Activated CD4-positive, alpha-beta memory T cell treated with anti-CD3 and anti-CD28 coated beads, Interleukin-2, amount 10 ng/mL, durations not matched to agents 7 days and 5 days (primary cell): ENCODE data around the gene ACKR3. TPM values are rescaled to one million over a fixed set of nuclear protein-coding genes. Genes with fewer than 3 reads are reported as not detected.

Source experiments
- CTCF ChIA-PET: fragments of 350-600 bp; sonication (Branson Sonifier 250); formaldehyde crosslinking; loops from one replicate; lab custom pipeline; 2021; ENCODE audit warnings: antibody characterized with exemption, inconsistent platforms; lab: Charles Lee
- POLR2A ChIA-PET: fragments of 350-600 bp; sonication (Branson Sonifier 250); formaldehyde crosslinking; loops from one replicate; lab custom pipeline; 2021; ENCODE audit warnings: antibody characterized with exemption; lab: Charles Lee
- DNase-seq: peaks from one replicate; pipeline ENCODE4 v3.0.0-alpha.2; 2020
- H3K27ac Mint-ChIP-seq: one replicate; pipeline ENCODE4 v1.8.0; 2021; ENCODE audit warnings: mild to moderate bottlenecking, mixed read lengths
- H3K27me3 Mint-ChIP-seq: one replicate; pipeline ENCODE4 v1.8.0; 2021; ENCODE audit warnings: mixed read lengths
- H3K36me3 Mint-ChIP-seq: one replicate; pipeline ENCODE4 v1.8.0; 2021; ENCODE audit warnings: low read depth, mixed read lengths
- H3K4me1 Mint-ChIP-seq: one replicate; pipeline ENCODE4 v1.8.0; 2021; ENCODE audit warnings: mixed read lengths
- H3K4me3 Mint-ChIP-seq: one replicate; pipeline ENCODE4 v1.8.0; 2021; ENCODE audit warnings: mild to moderate bottlenecking, mixed read lengths
- H3K9me3 Mint-ChIP-seq: one replicate; pipeline ENCODE4 v1.8.0; 2021; ENCODE audit warnings: mixed read lengths
- total RNA-seq, 2 experiments: library from RNA; stranded (reverse); gene quantifications; one replicate each; pipeline ENCODE4 v1.2.3, GENCODE V29; 2021

The ACKR3 gene
- total RNA-seq, 2 experiments from 2014 or later: 2.5 to 2.7 TPM

DNA sequence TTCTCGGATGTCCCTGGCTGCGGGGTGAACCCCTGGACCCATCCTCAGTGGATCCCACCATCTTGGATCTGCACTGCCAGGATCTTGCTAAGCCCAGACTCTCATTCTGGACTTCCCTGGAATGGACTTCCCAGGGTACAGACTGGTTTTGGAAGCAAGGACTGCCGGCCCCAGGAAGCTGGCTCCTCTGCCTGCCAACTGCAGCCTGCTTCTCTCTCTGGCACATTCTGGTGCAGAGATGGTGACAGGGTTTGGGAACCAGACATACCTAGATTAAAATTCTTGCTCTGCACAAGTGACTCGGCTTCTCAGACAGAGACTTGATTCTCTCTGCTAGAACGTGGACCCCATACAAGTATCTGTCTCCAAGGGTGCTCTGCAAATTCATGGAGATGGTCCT lies 29.4 kb downstream of the ACKR3 start:
- ChIA-PET CTCF (no interaction called here), POLR2A (no interaction called here)
- no peaks in the 10 kb centered on the region for H3K9me3 Mint-ChIP-seq
- H3K27me3 Mint-ChIP-seq: peaks cover 20% of the 10 kb centered on the region
- no peaks in the 10 kb centered on the region for H3K4me1 Mint-ChIP-seq
- DNase-seq: no peak
- no peaks in the 10 kb centered on the region for H3K36me3 Mint-ChIP-seq
- no peak overlapping the region for H3K27ac Mint-ChIP-seq
- no peak overlapping the region for H3K4me3 Mint-ChIP-seq

GRCh38 chr2:236600158-236600557 lies 30.5 kb downstream of the ACKR3 start:
- DNase-seq: no peak
- POLR2A ChIA-PET: no interaction called here
- H3K36me3 Mint-ChIP-seq: no peaks in the 10 kb centered on the region
- H3K27me3 Mint-ChIP-seq: peaks cover 29% of the 10 kb centered on the region
- no peak overlapping the region for H3K27ac Mint-ChIP-seq
- no peaks in the 10 kb centered on the region for H3K4me1 Mint-ChIP-seq
- H3K4me3 Mint-ChIP-seq: no peak overlapping the region
- CTCF ChIA-PET: no interaction called here
- no peaks in the 10 kb centered on the region for H3K9me3 Mint-ChIP-seq

GRCh38 chr2:236600892-236601291 lies 31.3 kb downstream of the ACKR3 start:
- ChIA-PET POLR2A (no interaction called here), CTCF (interaction anchor here (1.2 kb wide), 1 partner anchor 88 kb away, joined by 4 read pairs; no protein-coding TSS in a partner anchor)
- Mint-ChIP-seq H3K9me3 (no peaks in the 10 kb centered on the region), H3K4me1 (no peaks in the 10 kb centered on the region), H3K27me3 (peaks cover 31% of the 10 kb centered on the region), H3K27ac (no peak overlapping the region), H3K4me3 (no peak overlapping the region), H3K36me3 (no peaks in the 10 kb centered on the region)
- no peak for DNase-seq

DNA sequence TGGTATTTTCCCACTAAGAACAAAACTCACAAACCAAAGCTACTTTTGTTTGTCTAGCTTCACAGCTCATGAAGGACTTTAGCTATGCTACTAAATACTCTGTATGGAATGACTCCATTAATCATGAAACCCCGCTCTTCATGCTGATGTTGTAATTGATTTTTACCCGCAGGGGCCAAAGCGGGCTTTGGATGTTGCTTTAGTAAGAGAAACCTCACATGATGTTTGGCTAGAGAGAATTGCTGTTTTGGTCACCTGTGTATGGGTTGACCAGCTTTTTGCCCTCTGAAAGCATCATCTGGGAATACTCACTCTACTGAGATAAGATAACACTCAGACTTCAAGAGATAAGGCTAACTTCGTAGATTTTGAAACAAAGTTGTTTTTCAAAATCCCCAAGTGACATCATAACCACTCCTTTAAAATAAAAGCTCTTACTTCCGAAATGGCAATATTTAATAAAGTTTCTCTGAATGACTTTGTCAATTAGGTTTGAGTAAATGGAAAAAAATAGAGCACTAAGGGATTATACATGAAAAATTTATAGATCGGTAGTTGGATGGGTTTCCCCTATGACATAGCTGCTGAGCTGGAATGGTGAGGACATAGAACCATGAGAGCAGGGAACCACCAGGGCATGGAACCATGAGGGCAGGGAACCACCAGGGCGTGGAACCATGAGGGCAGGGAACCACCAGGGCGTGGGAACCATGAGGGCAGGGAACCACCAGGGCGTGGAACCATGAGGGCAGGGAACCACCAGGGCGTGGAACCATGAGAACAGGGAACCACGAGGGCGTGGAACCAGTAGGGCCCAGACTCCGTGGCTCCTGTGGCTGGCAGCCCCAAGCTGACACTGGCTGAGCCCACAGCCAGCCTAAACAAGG lies 31.9 kb downstream of the ACKR3 start:
- Mint-ChIP-seq H3K27me3 (peaks cover 36% of the 10 kb centered on the region), H3K4me3 (no peak overlapping the region), H3K9me3 (no peaks in the 10 kb centered on the region), H3K27ac (no peak overlapping the region), H3K4me1 (no peaks in the 10 kb centered on the region), H3K36me3 (no peaks in the 10 kb centered on the region)
- no peak for DNase-seq
- ChIA-PET CTCF (interaction anchor here (0.7 to 1.2 kb wide), 2 partner anchors 89 to 533 kb away, joined by 3 to 4 read pairs; no protein-coding TSS in a partner anchor), POLR2A (no interaction called here)

DNA sequence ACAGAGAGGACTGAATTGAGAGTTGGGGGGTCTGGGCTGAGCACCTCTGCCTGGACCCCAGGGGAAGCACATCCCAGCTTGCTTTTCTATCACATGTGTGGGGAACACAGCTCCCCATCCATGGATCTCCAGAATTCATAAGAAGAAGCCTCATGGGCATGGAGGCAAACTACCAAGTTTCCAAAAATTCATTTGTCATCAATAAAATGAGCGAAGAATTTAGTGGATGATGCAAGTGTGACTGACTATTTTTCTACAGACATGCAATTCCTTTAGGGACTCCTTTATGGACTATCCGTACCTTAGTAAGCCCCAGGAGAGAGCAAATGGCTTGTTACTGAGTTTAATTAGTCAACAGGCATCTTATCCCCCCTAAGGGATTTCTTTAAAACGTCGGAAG lies 33.1 kb downstream of the ACKR3 start:
- Mint-ChIP-seq H3K27me3 (peaks cover 37% of the 10 kb centered on the region), H3K27ac (no peak overlapping the region), H3K4me3 (no peak overlapping the region), H3K36me3 (no peaks in the 10 kb centered on the region), H3K9me3 (no peaks in the 10 kb centered on the region), H3K4me1 (no peaks in the 10 kb centered on the region)
- POLR2A ChIA-PET: no interaction called here
- DNase-seq: no peak
- CTCF ChIA-PET: no interaction called here

DNA sequence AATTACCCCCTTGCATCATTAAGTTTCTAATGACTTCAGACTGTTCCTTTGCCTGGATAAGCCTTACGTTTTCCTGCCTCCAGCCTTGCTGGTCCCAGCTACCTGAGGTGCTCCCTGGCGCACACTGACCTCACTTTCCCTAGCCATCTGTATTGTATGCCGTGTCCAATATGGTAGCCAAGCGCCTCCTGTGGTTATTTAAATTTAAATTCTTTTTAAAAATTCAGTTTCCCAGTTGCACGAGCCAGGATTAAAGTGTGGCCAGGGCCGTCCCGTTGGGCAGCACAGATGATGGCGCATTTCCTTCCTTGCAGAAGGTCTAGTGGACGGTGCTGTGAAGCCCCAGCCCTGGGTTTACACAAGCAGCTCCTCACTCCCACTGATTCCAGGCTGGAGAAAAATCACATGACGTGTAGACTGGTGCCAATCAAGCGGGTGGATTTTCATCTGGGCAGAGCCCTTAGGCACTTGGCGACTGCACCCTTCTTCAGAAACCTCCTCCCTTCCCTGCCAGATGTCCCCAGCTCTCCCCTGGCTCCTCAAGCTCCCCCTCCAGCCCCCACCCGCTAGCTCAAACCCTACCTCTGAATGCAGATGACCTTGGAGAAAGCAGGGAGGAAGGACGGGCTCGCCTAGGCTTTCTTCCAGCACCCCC lies 33.9 kb downstream of the ACKR3 start:
- H3K27me3 Mint-ChIP-seq: peaks cover 37% of the 10 kb centered on the region
- ChIA-PET POLR2A (no interaction called here), CTCF (no interaction called here)
- no peaks in the 10 kb centered on the region for H3K4me1 Mint-ChIP-seq
- no peak for DNase-seq
- H3K4me3 Mint-ChIP-seq: no peak overlapping the region
- H3K27ac Mint-ChIP-seq: no peak overlapping the region
- H3K36me3 Mint-ChIP-seq: no peaks in the 10 kb centered on the region
- no peaks in the 10 kb centered on the region for H3K9me3 Mint-ChIP-seq

GRCh38 chr2:236604575-236605344 lies 35.1 kb downstream of the ACKR3 start:
- Mint-ChIP-seq H3K27ac (no peak overlapping the region), H3K4me1 (no peaks in the 10 kb centered on the region), H3K9me3 (no peaks in the 10 kb centered on the region), H3K27me3 (peaks cover 39% of the 10 kb centered on the region), H3K36me3 (no peaks in the 10 kb centered on the region), H3K4me3 (no peak overlapping the region)
- ChIA-PET CTCF (no interaction called here), POLR2A (no interaction called here)
- DNase-seq: no peak

GRCh38 chr2:236605345-236605734 lies 35.7 kb downstream of the ACKR3 start:
- peaks cover 39% of the 10 kb centered on the region for H3K27me3 Mint-ChIP-seq
- H3K4me3 Mint-ChIP-seq: no peak overlapping the region
- no peak overlapping the region for H3K27ac Mint-ChIP-seq
- ChIA-PET CTCF (no interaction called here), POLR2A (no interaction called here)
- H3K9me3 Mint-ChIP-seq: no peaks in the 10 kb centered on the region
- H3K4me1 Mint-ChIP-seq: no peaks in the 10 kb centered on the region
- no peak for DNase-seq
- H3K36me3 Mint-ChIP-seq: no peaks in the 10 kb centered on the region

DNA sequence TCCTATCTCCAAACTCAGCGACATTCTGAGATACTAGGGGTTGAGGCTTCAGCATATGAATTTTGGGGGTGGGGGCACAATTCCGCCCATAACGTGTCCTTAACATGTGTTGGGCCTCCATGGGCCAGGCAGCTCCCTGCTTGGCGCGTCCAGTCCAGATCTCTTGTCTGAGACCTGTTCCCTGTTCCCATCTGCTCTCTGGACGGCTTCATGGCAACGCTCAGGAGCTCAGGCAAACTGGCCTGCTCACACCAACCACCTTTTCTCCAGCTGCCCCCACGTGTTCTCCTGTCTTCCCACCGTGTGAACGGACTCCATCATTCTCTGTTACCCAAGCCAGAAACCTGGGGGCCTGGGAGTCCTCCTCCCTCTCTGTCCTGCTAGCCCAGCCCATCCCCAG lies 36.4 kb downstream of the ACKR3 start:
- Mint-ChIP-seq H3K4me1 (no peaks in the 10 kb centered on the region), H3K27me3 (peaks cover 33% of the 10 kb centered on the region), H3K27ac (no peak overlapping the region), H3K4me3 (no peak overlapping the region), H3K36me3 (no peaks in the 10 kb centered on the region), H3K9me3 (no peaks in the 10 kb centered on the region)
- no peak for DNase-seq
- ChIA-PET POLR2A (no interaction called here), CTCF (no interaction called here)

DNA sequence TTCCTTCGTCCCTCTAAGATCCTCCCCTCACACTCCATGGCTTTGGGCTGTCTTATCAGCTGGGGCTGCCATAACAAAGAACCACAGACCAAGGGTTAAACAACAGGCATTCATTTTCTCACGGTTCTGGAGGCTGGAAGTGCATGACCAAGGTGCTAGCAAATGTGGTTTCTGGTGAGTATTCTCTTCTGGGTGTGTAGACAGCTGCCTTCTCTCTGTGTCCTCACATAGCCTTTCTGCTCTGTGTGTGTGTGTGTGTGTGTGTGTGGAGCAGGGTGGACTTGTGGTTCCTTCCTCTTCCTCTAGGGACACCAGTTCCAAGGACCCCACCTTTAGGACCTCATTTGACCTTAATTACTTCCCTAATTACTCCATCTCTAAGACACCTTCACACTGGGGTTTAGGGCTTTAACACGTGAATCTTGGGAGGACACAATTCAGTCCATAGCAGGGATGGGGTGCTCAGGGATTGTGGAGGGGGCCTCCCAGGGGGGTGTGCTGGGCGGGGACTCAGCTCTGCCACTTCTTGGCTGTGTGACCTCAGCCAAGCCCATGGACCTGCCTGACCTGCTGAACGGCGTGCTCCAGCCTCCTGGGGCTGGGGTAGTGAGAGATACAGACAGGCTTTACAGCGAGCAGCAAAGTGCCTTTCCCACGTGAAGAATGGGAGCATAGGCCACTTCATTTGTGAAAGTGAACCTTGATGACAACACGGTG lies 38.0 kb downstream of the ACKR3 start:
- Mint-ChIP-seq H3K27me3 (peaks cover 28% of the 10 kb centered on the region), H3K9me3 (no peaks in the 10 kb centered on the region), H3K4me1 (no peaks in the 10 kb centered on the region), H3K36me3 (no peaks in the 10 kb centered on the region), H3K4me3 (no peak overlapping the region), H3K27ac (no peak overlapping the region)
- no peak for DNase-seq
- ChIA-PET CTCF (interaction anchor here (0.9 kb wide), 1 partner anchor 95 kb away, joined by 3 read pairs; no protein-coding TSS in a partner anchor), POLR2A (no interaction called here)

GRCh38 chr2:236608188-236608525 lies 38.5 kb downstream of the ACKR3 start:
- no peaks in the 10 kb centered on the region for H3K9me3 Mint-ChIP-seq
- no peak overlapping the region for H3K27ac Mint-ChIP-seq
- H3K4me3 Mint-ChIP-seq: no peak overlapping the region
- no peaks in the 10 kb centered on the region for H3K36me3 Mint-ChIP-seq
- POLR2A ChIA-PET: interaction anchor here (1.0 kb wide), 1 partner anchor 12 kb away, joined by 3 read pairs; no protein-coding TSS in a partner anchor
- peaks cover 26% of the 10 kb centered on the region for H3K27me3 Mint-ChIP-seq
- DNase-seq: no peak
- CTCF ChIA-PET: interaction anchor here (0.9 kb wide), 1 partner anchor 95 kb away, joined by 3 read pairs; no protein-coding TSS in a partner anchor
- H3K4me1 Mint-ChIP-seq: no peaks in the 10 kb centered on the region

DNA sequence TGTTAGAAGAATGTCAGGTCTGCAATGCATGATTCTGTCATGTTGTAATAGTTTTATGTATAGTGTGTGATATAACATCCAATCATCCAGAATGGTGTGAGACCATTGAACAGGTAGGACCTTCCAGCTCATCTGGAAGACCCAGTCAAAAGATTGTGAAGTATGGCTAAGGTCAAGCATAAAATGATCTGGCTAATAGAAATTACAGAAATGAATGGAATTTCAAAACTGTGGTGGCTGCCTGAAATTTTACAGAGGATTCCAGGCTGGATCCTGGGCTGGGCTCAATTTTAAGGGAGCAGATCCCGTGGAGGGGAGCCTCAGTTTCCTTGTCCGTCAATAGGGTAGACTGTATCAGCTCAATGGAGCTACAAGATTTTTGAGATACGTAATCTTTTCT lies 39.1 kb downstream of the ACKR3 start:
- H3K9me3 Mint-ChIP-seq: no peaks in the 10 kb centered on the region
- CTCF ChIA-PET: interaction anchor here (0.9 kb wide), 1 partner anchor 96 kb away, joined by 3 read pairs; no protein-coding TSS in a partner anchor

More for the DNA sequence above, 39.1 kb downstream of the ACKR3 start:
- Mint-ChIP-seq H3K4me3 (no peak overlapping the region), H3K36me3 (no peaks in the 10 kb centered on the region), H3K27me3 (peaks cover 28% of the 10 kb centered on the region), H3K4me1 (no peaks in the 10 kb centered on the region), H3K27ac (no peak overlapping the region)
- POLR2A ChIA-PET: interaction anchor here (1.0 kb wide), 1 partner anchor 11 kb away, joined by 3 read pairs; no protein-coding TSS in a partner anchor
- no peak for DNase-seq
